ENCODE data around the gene GH2.

GRCh38 chr17:63840591-63841349 lies 41.0 kb downstream of the GH2 start:
- no peak for TF ChIP-seq POLR2A (IDR thresholded peaks at IDR 0.05)
- no peak for TF ChIP-seq CTCF (IDR thresholded peaks at IDR 0.05)
- TF ChIP-seq POLR2AphosphoS5 (IDR thresholded peaks at IDR 0.05) = no peak
- no peak for TF ChIP-seq EP300 (IDR thresholded peaks at IDR 0.05; ENCODE audit: low read depth)

Data from transverse colon (tissue), 4 donors.